SJSA1 (cell line): ENCODE data around the gene PDGFRA. TPM values are rescaled to one million over a fixed set of nuclear protein-coding genes. Genes with fewer than 3 reads are reported as not detected.

Source experiments
- DNase-seq, 2 experiments: peaks; one replicate each; pipeline ENCODE4 v3.0.0-alpha.2; 2015 to 2020; ENCODE audit warnings: low spot score in 2 of 2, low read depth in 1 of 2
- H3K27ac ChIP-seq: fragments of 250-450 bp; sonication (Bioruptor Pico); 2 replicates; pipeline ENCODE4 v1.5.1; 2020; ENCODE audit warnings: mild to moderate bottlenecking, moderate library complexity
- H3K27me3 ChIP-seq: fragments of 250-450 bp; sonication (Bioruptor Pico); replicated peaks from 2 replicates; pipeline ENCODE4 v1.5.1; 2020; ENCODE audit warnings: mild to moderate bottlenecking, moderate library complexity
- H3K36me3 ChIP-seq: fragments of 250-450 bp; sonication (Bioruptor Pico); 2 replicates; pipeline ENCODE4 v1.5.1; 2020; ENCODE audit warnings: mild to moderate bottlenecking
- H3K4me1 ChIP-seq: fragments of 250-450 bp; sonication (Bioruptor Pico); replicated peaks from 2 replicates; pipeline ENCODE4 v1.6.1; 2021; ENCODE audit warnings: mild to moderate bottlenecking
- H3K4me3 ChIP-seq: fragments of 250-450 bp; sonication (Bioruptor Pico); 2 replicates; pipeline ENCODE4 v1.5.1; 2020; ENCODE audit warnings: mild to moderate bottlenecking
- H3K9me3 ChIP-seq: fragments of 250-450 bp; sonication (Bioruptor Pico); replicated peaks from 2 replicates; pipeline ENCODE4 v1.5.1; 2020; ENCODE audit warnings: mild to moderate bottlenecking
- total RNA-seq: library from RNA; depleted of rRNA; stranded (reverse); fragments of >200 nt; shearing (Covaris generic); gene quantifications from 2 replicates; pipeline ENCODE4 v1.2.3, GENCODE V29; 2014

The PDGFRA gene
- total RNA-seq, 1 experiment from 2014 or later: 26.2 TPM

- peak; percentile 87 to 94 for DNase-seq
- H3K4me3 ChIP-seq: peak overlapping the region; percentile 33
- H3K36me3 ChIP-seq: no peaks in the 10 kb centered on the region
- no peaks in the 10 kb centered on the region for H3K9me3 ChIP-seq
- no peaks in the 10 kb centered on the region for H3K27me3 ChIP-seq
- peak overlapping the region; percentile 41 for H3K27ac ChIP-seq
- peaks cover 33% of the 10 kb centered on the region for H3K4me1 ChIP-seq
These were observed 11.2 kb upstream of the PDGFRA start for GRCh38 chr4:54217642-54218495.

GRCh38 chr4:54218736-54219135 is 10.4 kb upstream of the PDGFRA start:
- Histone ChIP-seq H3K36me3 (no peaks in the 10 kb centered on the region), H3K27ac (no peak overlapping the region), H3K4me3 (no peak overlapping the region), H3K9me3 (no peaks in the 10 kb centered on the region), H3K27me3 (no peaks in the 10 kb centered on the region), H3K4me1 (peaks cover 30% of the 10 kb centered on the region)
- peak; percentile 76 to 82 for DNase-seq

- no peak overlapping the region for H3K27ac ChIP-seq
- H3K4me3 ChIP-seq: no peak overlapping the region
- H3K27me3 ChIP-seq: no peaks in the 10 kb centered on the region
- no peak for DNase-seq
- peaks cover 24% of the 10 kb centered on the region for H3K4me1 ChIP-seq
- H3K9me3 ChIP-seq: no peaks in the 10 kb centered on the region
- H3K36me3 ChIP-seq: no peaks in the 10 kb centered on the region
These were observed 4.0 kb upstream of the PDGFRA start for GRCh38 chr4:54224996-54225597.

- Histone ChIP-seq H3K4me3 (no peak overlapping the region), H3K9me3 (no peaks in the 10 kb centered on the region), H3K27me3 (no peaks in the 10 kb centered on the region), H3K4me1 (peaks cover 31% of the 10 kb centered on the region), H3K27ac (no peak overlapping the region), H3K36me3 (no peaks in the 10 kb centered on the region)
- DNase-seq: no peak
These were observed 3.3 kb upstream of the PDGFRA start for GRCh38 chr4:54225598-54226403.

GRCh38 chr4:54226404-54227255 is 2.5 kb upstream of the PDGFRA start:
- Histone ChIP-seq H3K27me3 (no peaks in the 10 kb centered on the region), H3K9me3 (no peaks in the 10 kb centered on the region), H3K4me1 (peaks cover 32% of the 10 kb centered on the region), H3K4me3 (peak overlapping the region; percentile 45), H3K36me3 (peaks cover 3% of the 10 kb centered on the region; the same call in 1 of the 2 replicates), H3K27ac (peak overlapping the region; percentile 36)
- DNase-seq: peak in 1 of 2 experiments; percentile 73

GRCh38 chr4:54227256-54228055 is 1.6 kb upstream of the PDGFRA start:
- DNase-seq: peak; percentile 64 to 95
- Histone ChIP-seq H3K4me1 (peaks cover 32% of the 10 kb centered on the region), H3K36me3 (peaks cover 6% of the 10 kb centered on the region; the same call in 1 of the 2 replicates), H3K4me3 (peak overlapping the region; percentile 45), H3K27me3 (no peaks in the 10 kb centered on the region), H3K9me3 (no peaks in the 10 kb centered on the region; the same call in 1 of the 2 replicates), H3K27ac (peak overlapping the region; percentile 40)

GRCh38 chr4:54228056-54228527 is 1.0 kb upstream of the PDGFRA start:
- peaks cover 33% of the 10 kb centered on the region for H3K4me1 ChIP-seq

GRCh38 chr4:54228546-54228945 is 547 bp upstream of the PDGFRA start:
- Histone ChIP-seq H3K27me3 (no peaks in the 10 kb centered on the region), H3K27ac (peak overlapping the region; percentile 40), H3K4me1 (peaks cover 38% of the 10 kb centered on the region), H3K36me3 (peaks cover 6% of the 10 kb centered on the region; the same call in 1 of the 2 replicates), H3K9me3 (no peaks in the 10 kb centered on the region; the same call in 1 of the 2 replicates), H3K4me3 (peak overlapping the region; percentile 45)
- no peak for DNase-seq

More at GRCh38 chr4:54228056-54228527, 1.0 kb upstream of the PDGFRA start:
- H3K27ac ChIP-seq: peak overlapping the region; percentile 40
- H3K4me3 ChIP-seq: peak overlapping the region; percentile 45
- peaks cover 6% of the 10 kb centered on the region; the same call in 1 of the 2 replicates for H3K36me3 ChIP-seq
- DNase-seq: peak; percentile 84 to 93
- H3K9me3 ChIP-seq: no peaks in the 10 kb centered on the region; the same call in 1 of the 2 replicates
- H3K27me3 ChIP-seq: no peaks in the 10 kb centered on the region

GRCh38 chr4:54229631-54230483 is 764 bp downstream of the PDGFRA start:
- Histone ChIP-seq H3K4me3 (peak overlapping the region; percentile 45), H3K9me3 (no peaks in the 10 kb centered on the region; the same call in 1 of the 2 replicates), H3K36me3 (peaks cover 6% of the 10 kb centered on the region; the same call in 1 of the 2 replicates), H3K27me3 (no peaks in the 10 kb centered on the region), H3K4me1 (peaks cover 43% of the 10 kb centered on the region), H3K27ac (peak overlapping the region; percentile 50)
- peak; percentile 67 to 74 for DNase-seq

- H3K27ac ChIP-seq: no peak overlapping the region; the same call in 1 of the 2 replicates
- peaks cover 6% of the 10 kb centered on the region; the same call in 1 of the 2 replicates for H3K36me3 ChIP-seq
- H3K27me3 ChIP-seq: no peaks in the 10 kb centered on the region
- no peaks in the 10 kb centered on the region; the same call in 1 of the 2 replicates for H3K9me3 ChIP-seq
- H3K4me1 ChIP-seq: peaks cover 43% of the 10 kb centered on the region
- H3K4me3 ChIP-seq: peak overlapping the region; percentile 45
- DNase-seq: peak; percentile 18 to 40
These were observed 1.7 kb downstream of the PDGFRA start for GRCh38 chr4:54230484-54231418.
